NOMO-1 treated with dmso at 0.1 percent for 144 hours (cell line): ENCODE data around the gene MYH14.
"Not testable (repeated sequence)": the region's sequence is repeated elsewhere in the genome, so short reads cannot be mapped to it uniquely, and the experiment has no call there.

Experiments
- DNase-seq: peaks from one replicate; lab custom pipeline; 2025; ENCODE audit not compliant: unreplicated experiment; lab: John Stamatoyannopoulos, UW

MYH14 gene

GRCh38 chr19:50315773-50316448 lies 112.5 kb downstream of the MYH14 start:
- DNase-seq: no peak

- no peak for DNase-seq
Measured at GRCh38 chr19:50317115-50317514, 113.7 kb downstream of the MYH14 start.

- no peak for DNase-seq
Measured at GRCh38 chr19:50318438-50318837, 115.0 kb downstream of the MYH14 start.

GRCh38 chr19:50319156-50319555 lies 115.7 kb downstream of the MYH14 start:
- no peak for DNase-seq

- no peak for DNase-seq
Measured at GRCh38 chr19:50320051-50320450, 116.6 kb downstream of the MYH14 start.

- DNase-seq: no peak
Measured at GRCh38 chr19:50320596-50320995, 117.2 kb downstream of the MYH14 start.

- no peak for DNase-seq
Measured at GRCh38 chr19:50321831-50322230, 118.4 kb downstream of the MYH14 start.

GRCh38 chr19:50322234-50322633 lies 118.8 kb downstream of the MYH14 start:
- DNase-seq: no peak

- DNase-seq: no peak
Measured at GRCh38 chr19:50322931-50323781, 119.7 kb downstream of the MYH14 start.

GRCh38 chr19:50323782-50324133 lies 120.3 kb downstream of the MYH14 start:
- no peak for DNase-seq

GRCh38 chr19:50324331-50324730 lies 120.9 kb downstream of the MYH14 start:
- DNase-seq: no peak

- peak; percentile 59 for DNase-seq
Measured at GRCh38 chr19:50325310-50326100, 122.1 kb downstream of the MYH14 start.

GRCh38 chr19:50326101-50326664 lies 122.8 kb downstream of the MYH14 start:
- DNase-seq: no peak

- no peak for DNase-seq
Measured at GRCh38 chr19:50327013-50327412, 123.6 kb downstream of the MYH14 start.

GRCh38 chr19:50327461-50328223 lies 124.2 kb downstream of the MYH14 start:
- DNase-seq: no peak

- no peak for DNase-seq
Measured at GRCh38 chr19:50328224-50328872, 124.9 kb downstream of the MYH14 start.

GRCh38 chr19:50328873-50329145 lies 125.4 kb downstream of the MYH14 start:
- DNase-seq: no peak

GRCh38 chr19:50329146-50329925 lies 125.9 kb downstream of the MYH14 start, which contains the start of gene KCNC3:
TSS of gene KCNC3 (minus strand) at chr19:50329377. CDS start at chr19:50329082, 295 bp downstream.
- DNase-seq: peak; percentile 99

GRCh38 chr19:50329926-50330294 lies 126.5 kb downstream of the MYH14 start:
- DNase-seq: not testable (repeated sequence)
